Retinal pigment epithelial cell (primary cell): ENCODE results near the gene KCNK6.
A peak's percentile ranks its signal among the peaks of the same experiment; 100 is the strongest.
"Not testable (repeated sequence)": the region's sequence is repeated elsewhere in the genome, so short reads cannot be mapped to it uniquely, and the experiment has no call there.

Experiments
- DNase-seq: peaks from one replicate; pipeline ENCODE4 v3.0.0-alpha.2; 2010; ENCODE audit warnings: low read depth
- H3K4me3 ChIP-seq: 2 replicates; pipeline ENCODE4 v1.5.1; 2011; ENCODE audit warnings: mild to moderate bottlenecking, low read length, control low read depth, moderate library complexity
- TF ChIP-seq, protein P1 (sequence below): conservative IDR thresholded peaks from 2 replicates; pipeline ENCODE4 v1.5.1; 2011; ENCODE audit warnings: low read depth, low read length, control low read depth, inconsistent platforms

KCNK6 gene

DNA sequence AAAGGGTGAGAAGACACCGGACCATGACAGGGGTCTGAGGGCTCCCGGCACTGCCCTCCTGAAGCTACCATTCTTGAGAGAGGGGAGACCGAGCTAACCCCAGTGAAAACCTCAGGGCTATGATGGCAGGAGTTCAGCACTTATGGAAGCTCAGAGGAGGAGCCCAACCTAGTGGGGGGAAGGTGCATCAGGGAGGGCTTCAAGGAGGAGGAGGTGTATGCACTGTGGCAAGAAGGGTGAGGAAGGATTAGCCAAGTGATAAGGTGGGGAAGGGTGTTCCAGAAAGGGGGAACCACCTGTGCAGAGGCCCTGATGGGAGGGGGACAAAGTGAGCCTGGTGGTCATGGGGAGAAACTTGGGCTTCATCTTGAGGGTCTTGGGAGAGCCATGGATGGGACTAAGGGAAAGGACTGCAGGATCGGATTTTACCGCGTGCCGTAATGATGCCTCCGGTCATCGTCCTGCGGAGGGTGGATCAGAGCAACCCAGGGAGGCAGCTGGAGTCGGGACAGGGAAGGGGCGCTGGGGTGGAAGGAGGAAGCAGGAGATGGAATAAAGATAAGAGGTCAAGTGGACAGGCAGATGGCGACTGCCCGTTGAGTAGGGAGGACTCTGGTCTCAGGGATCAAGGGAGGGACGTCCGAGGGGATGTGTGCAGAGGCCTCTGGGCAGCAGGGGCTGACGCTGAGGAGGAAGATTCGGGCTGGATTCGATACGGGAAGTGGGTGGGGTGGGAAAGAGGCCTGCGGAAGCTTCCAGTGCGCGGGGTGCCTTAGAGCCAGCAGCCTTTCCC is 41.4 kb downstream of the KCNK6 start:
- H3K4me3 ChIP-seq = peak overlapping the region; percentile 65
- no peak for DNase-seq
- TF ChIP-seq, protein P1, sequence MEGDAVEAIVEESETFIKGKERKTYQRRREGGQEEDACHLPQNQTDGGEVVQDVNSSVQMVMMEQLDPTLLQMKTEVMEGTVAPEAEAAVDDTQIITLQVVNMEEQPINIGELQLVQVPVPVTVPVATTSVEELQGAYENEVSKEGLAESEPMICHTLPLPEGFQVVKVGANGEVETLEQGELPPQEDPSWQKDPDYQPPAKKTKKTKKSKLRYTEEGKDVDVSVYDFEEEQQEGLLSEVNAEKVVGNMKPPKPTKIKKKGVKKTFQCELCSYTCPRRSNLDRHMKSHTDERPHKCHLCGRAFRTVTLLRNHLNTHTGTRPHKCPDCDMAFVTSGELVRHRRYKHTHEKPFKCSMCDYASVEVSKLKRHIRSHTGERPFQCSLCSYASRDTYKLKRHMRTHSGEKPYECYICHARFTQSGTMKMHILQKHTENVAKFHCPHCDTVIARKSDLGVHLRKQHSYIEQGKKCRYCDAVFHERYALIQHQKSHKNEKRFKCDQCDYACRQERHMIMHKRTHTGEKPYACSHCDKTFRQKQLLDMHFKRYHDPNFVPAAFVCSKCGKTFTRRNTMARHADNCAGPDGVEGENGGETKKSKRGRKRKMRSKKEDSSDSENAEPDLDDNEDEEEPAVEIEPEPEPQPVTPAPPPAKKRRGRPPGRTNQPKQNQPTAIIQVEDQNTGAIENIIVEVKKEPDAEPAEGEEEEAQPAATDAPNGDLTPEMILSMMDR = no peak

DNA sequence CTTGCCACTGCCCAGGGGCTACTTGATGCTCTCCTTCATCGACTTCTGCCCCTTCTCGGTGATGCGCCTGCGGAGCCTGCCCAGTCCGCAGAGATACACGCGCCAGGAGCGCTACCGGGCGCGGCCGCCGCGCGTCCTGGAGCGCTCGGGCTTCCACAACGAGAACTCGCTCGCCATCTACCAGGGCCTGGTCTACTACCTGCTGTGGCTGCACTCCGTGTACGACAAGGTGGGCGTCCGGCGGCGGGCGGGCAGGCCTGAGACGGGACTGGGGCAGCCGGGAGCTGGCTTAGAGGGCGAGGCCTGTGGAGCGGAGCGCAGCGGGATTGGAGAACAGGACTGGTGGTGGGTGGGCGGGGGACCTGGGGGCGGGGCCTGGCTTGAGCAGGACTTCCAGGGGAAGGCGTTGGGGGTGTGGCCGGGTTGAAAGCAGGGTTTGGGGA is 42.0 kb downstream of the KCNK6 start:
- TF ChIP-seq, protein P1 = peak; percentile 11
- H3K4me3 ChIP-seq = peak overlapping the region; percentile 65
- DNase-seq = peak; percentile 38

DNA sequence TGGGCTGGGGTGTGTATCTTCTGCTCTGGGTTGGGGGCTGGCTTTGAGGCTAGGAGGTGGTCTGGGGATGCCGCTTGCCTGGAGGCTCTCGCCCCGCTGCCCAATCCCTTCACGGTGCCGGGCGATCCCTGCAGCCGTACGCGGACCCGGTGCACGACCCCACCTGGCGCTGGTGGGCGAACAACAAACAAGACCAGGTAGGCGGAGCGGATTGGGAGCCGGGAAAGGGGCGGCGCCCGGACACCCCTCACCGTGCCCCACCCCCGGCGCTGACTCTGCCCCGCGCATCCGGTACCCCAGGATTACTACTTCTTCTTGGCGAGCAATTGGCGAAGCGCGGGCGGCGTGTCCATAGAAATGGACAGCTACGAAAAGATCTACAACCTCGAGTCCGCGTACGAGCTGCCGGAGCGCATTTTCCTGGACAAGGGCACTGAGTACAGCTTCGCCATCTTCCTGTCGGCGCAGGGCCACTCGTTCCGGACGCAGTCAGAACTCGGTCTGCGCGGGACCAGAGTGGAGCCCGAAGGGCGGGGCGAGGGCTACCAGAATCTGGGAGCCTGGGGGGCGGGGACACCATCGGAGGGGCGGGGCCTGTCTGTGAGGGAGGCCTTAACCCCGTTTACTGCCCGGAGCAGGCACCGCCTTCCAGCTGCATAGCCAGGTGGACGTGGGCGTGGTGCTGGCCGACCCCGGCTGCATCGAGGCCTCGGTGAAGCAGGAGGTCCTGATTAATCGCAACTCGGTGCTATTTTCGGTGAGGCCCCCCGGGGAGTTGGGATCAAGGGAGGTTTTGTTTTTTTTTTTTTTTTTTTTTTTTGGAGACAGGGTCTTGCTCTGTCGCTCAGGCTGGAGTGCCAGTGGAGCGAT is 42.7 kb downstream of the KCNK6 start:
- TF ChIP-seq, protein P1 = no peak
- DNase-seq = no peak
- H3K4me3 ChIP-seq = peak overlapping the region; percentile 65

DNA sequence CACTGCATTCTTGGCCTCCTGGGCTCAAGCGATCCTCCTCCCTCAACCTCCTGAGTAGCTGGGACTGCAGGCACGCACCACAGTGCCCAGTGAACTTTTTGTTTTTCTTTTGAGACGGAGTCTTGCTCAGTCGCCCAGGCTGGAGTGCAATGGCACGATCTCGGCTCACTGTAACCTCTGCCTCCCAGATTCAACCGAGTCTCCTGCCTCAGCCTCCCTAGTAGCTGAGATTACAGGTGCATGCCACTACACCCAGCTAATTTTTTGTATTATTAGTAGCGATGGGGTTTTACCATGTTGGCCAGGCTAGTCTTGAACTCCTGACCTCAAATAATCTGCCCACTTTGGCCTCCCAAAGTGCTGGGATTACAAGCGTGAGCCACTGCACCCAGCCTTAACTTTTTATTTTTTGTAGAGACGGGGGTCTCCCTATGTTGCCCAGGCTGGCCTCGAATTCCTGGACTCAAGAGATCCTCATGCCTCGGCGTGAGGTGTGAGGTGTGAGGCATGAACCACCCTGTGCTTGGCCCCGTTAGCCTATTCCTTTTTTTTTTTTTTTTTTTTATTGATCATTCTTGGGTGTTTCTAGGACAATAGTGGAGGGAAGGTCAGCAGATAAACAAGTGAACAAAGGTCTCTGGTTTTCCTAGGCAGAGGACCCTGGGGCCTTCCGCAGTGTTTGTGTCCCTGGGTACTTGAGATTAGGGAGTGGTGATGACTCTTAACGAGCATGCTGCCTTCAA is 43.5 kb downstream of the KCNK6 start:
- not testable (repeated sequence) for DNase-seq, H3K4me3 ChIP-seq

DNA sequence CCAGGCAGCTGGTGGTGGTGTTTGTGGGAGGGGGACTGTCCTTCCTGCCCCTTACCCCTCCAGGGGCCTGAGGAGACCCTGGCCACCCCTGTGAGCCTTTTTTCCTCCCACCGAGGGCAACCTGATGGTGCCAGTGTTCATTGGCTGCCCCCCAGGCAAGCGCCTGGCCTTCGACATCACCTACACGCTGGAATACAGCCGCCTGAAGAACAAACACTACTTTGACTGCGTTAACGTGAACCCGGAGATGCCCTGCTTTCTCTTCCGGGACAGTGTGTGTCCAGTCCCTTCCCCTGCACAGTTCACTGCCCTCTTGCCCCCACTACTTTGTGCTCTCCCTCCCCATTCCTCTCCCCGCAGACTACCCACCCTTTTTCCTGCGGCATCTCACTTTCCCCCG is 47.4 kb downstream of the KCNK6 start:
- no peak for DNase-seq
- no peak overlapping the region for H3K4me3 ChIP-seq

DNA sequence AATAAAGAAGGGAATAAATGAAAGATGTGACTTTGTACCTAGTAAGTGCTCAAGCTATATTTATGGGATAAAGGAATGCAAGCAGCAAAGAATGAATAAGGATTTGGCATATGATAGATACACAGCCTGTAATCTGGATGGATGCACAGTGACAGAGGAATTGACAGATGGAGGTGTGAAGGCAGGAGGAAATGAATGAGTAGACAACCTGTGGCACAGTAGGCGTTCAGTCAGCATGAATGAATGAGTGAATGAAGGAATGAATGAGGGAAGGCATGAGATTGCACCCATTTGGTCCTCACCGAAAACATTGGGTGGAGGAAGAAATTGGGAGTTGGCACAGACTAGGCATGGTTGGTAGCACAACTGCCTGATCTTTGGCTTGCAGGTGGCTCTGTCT is 49.9 kb downstream of the KCNK6 start:
- TF ChIP-seq, protein P1 = no peak
- DNase-seq = no peak
- H3K4me3 ChIP-seq = no peak overlapping the region

More for the DNA sequence above, 47.4 kb downstream of the KCNK6 start:
- TF ChIP-seq, protein P1 = no peak

DNA sequence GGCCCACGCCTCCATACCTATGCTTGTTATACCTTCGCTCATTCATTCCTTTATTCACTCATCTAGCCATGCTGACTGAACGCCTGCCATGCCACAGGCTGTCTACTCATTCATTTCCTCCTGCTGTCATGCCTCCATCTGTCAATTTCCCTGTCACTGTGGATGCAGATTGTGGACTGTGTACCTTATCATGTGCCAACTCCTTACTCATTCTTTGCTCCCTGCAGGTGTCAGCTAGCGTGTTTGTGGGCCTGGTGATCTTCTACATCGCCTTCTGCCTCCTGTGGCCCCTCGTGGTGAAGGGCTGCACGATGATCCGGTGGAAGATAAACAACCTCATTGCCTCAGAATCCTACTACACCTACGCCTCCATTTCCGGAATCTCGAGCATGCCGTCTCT is 50.7 kb downstream of the KCNK6 start:
- no peak for DNase-seq
- no peak overlapping the region for H3K4me3 ChIP-seq
- TF ChIP-seq, protein P1 = no peak
